ENCODE measurements around the gene SORBS1. TPM values are rescaled to one million over a fixed set of nuclear protein-coding genes. Genes with fewer than 3 reads are reported as not detected.

SORBS1 gene
- total RNA-seq, 1 experiment from 2014 or later: 4.1 TPM

DNA sequence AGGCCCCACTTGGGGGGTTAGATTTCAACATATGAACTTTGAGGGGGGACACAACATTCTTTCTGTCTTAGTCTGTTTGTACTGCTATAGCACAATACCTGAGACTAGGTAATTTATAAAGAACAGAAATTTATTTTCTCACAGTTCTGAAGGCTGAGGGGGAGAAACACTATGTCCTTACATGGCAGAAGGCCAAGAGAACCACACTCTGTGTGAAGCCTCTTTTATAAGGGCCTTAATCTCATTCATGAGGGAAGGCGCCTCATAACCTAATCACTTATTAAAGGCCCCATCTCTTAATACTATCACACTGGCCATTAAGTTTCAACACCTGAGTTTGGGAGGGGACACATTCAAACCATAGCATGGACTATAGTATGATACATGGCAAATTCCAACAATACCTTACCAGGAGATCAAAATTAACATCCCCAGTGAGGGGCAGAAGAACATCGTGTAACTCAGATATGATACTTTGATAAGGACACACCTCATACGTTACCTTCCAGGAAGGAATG lies 261.1 kb downstream of the SORBS1 start:
- Histone ChIP-seq H3K36me3 (ENCODE audit: low read depth, low read length) (no peaks in the 10 kb centered on the region), H3K9me2 (replicated peaks; ENCODE audit: low read length) (no peaks in the 10 kb centered on the region), H3K4me1 (ENCODE audit: insufficient read depth, low read length) (peaks cover 11% of the 10 kb centered on the region), H3K4me3 (ENCODE audit: low read length) (no peak overlapping the region), H3K9ac (ENCODE audit: low read length) (no peak overlapping the region), H3K9me3 (ENCODE audit: low read length) (no peaks in the 10 kb centered on the region), H4K20me1 (ENCODE audit: low read length) (no peaks in the 10 kb centered on the region), H3K79me2 (ENCODE audit: low read length) (no peaks in the 10 kb centered on the region), H3K4me2 (ENCODE audit: low read length) (no peak overlapping the region), H2AFZ (ENCODE audit: low read length) (no peak overlapping the region), H3K27me3 (ENCODE audit: low read length) (no peaks in the 10 kb centered on the region), H3F3A (ENCODE audit: low read length, unreplicated experiment) (no peaks in the 10 kb centered on the region), H3K27ac (ENCODE audit: low read length) (no peak overlapping the region)
- ChIA-PET POLR2A (ENCODE audit: unreplicated experiment) (no interaction called here), CTCF (no interaction called here)
- TF ChIP-seq EZH2 (IDR thresholded peaks at IDR 0.05; ENCODE audit: low read length, unreplicated experiment) (no peak), EZH2phosphoT487 (IDR thresholded peaks at IDR 0.05; ENCODE audit: borderline replicate concordance, low read length) (no peak)
- TF ChIP-seq, protein P1, sequence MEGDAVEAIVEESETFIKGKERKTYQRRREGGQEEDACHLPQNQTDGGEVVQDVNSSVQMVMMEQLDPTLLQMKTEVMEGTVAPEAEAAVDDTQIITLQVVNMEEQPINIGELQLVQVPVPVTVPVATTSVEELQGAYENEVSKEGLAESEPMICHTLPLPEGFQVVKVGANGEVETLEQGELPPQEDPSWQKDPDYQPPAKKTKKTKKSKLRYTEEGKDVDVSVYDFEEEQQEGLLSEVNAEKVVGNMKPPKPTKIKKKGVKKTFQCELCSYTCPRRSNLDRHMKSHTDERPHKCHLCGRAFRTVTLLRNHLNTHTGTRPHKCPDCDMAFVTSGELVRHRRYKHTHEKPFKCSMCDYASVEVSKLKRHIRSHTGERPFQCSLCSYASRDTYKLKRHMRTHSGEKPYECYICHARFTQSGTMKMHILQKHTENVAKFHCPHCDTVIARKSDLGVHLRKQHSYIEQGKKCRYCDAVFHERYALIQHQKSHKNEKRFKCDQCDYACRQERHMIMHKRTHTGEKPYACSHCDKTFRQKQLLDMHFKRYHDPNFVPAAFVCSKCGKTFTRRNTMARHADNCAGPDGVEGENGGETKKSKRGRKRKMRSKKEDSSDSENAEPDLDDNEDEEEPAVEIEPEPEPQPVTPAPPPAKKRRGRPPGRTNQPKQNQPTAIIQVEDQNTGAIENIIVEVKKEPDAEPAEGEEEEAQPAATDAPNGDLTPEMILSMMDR (conservative IDR thresholded peaks at IDR 0.05; ENCODE audit: low read depth, low read length): no peak
- intact Hi-C loops (cut with micrococcal nuclease): no loop called here
- DNase-seq: no peak
- no TSS peak for BruUV-seq (replicated peaks)
- ATAC-seq: no peak

DNA sequence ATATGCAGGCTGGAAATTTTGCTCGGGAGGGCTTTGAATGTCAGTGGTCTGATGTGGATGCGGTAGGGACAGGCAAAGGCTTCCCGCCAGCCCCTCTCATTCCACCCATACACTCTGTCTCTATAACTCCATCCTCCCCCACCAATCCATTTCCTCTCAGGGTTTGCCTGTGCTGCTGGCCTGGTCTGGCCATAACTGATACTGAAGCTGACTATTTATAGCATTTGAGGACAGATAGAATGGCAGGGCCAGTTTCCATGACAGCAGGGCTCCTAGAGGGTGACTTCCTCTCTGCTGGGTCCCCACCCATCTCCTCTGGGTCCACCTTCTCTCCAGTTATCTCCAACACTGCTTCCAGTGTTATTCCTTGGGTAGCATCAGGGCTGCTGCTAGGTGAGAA lies 263.8 kb downstream of the SORBS1 start:
- H3K79me2 ChIP-seq (ENCODE audit: low read length): no peaks in the 10 kb centered on the region
- H3K4me2 ChIP-seq (ENCODE audit: low read length): no peak overlapping the region
- CTCF ChIA-PET: no interaction called here
- ATAC-seq (no peak), DNase-seq (no peak)
- H3K27me3 ChIP-seq (ENCODE audit: low read length): no peaks in the 10 kb centered on the region
- no TSS peak for BruUV-seq (replicated peaks)
- H4K20me1 ChIP-seq (ENCODE audit: low read length): no peaks in the 10 kb centered on the region
- no peaks in the 10 kb centered on the region for H3K9me2 ChIP-seq (replicated peaks; ENCODE audit: low read length)
- no peak overlapping the region for H3K27ac ChIP-seq (ENCODE audit: low read length)
- no peaks in the 10 kb centered on the region for H3K9me3 ChIP-seq (ENCODE audit: low read length)
- no peak overlapping the region for H3K4me3 ChIP-seq (ENCODE audit: low read length)
- intact Hi-C loops (cut with micrococcal nuclease): no loop called here
- TF ChIP-seq EZH2 (IDR thresholded peaks at IDR 0.05; ENCODE audit: low read length, unreplicated experiment) (no peak), EZH2phosphoT487 (IDR thresholded peaks at IDR 0.05; ENCODE audit: borderline replicate concordance, low read length) (no peak)
- TF ChIP-seq, protein P1 (conservative IDR thresholded peaks at IDR 0.05; ENCODE audit: low read depth, low read length): no peak
- no peaks in the 10 kb centered on the region for H3K36me3 ChIP-seq (ENCODE audit: low read depth, low read length)
- no peak overlapping the region for H2AFZ ChIP-seq (ENCODE audit: low read length)
- no peaks in the 10 kb centered on the region for H3K4me1 ChIP-seq (ENCODE audit: insufficient read depth, low read length)
- H3K9ac ChIP-seq (ENCODE audit: low read length): no peak overlapping the region
- H3F3A ChIP-seq (ENCODE audit: low read length, unreplicated experiment): no peaks in the 10 kb centered on the region
- POLR2A ChIA-PET (ENCODE audit: unreplicated experiment): no interaction called here

DNA sequence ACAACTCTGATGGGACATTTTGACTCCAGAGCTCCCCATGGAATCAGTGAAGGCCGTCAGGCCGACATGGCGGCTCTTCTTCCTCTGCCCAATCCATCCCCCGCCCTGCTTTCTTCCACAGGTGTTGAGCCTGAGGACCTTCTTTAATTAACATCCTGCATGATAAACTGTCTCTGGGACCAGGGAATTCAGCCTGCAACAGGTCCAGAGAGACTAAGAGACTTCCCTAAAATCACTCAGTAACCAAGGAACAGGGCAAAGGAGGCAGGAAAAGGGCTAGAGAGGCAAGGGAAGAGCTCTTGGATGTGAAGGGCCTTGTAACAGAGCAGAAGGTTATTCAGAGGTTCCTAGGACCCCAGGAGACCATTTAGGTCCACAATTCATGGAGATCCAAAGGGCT lies 264.4 kb downstream of the SORBS1 start:
- intact Hi-C loops (cut with micrococcal nuclease): no loop called here
- Histone ChIP-seq H3K4me1 (ENCODE audit: insufficient read depth, low read length) (no peaks in the 10 kb centered on the region), H2AFZ (ENCODE audit: low read length) (no peak overlapping the region), H3K27me3 (ENCODE audit: low read length) (no peaks in the 10 kb centered on the region), H3K9me2 (replicated peaks; ENCODE audit: low read length) (no peaks in the 10 kb centered on the region), H3F3A (ENCODE audit: low read length, unreplicated experiment) (no peaks in the 10 kb centered on the region), H3K79me2 (ENCODE audit: low read length) (no peaks in the 10 kb centered on the region), H3K4me2 (ENCODE audit: low read length) (no peak overlapping the region), H3K36me3 (ENCODE audit: low read depth, low read length) (no peaks in the 10 kb centered on the region), H4K20me1 (ENCODE audit: low read length) (no peaks in the 10 kb centered on the region), H3K4me3 (ENCODE audit: low read length) (no peak overlapping the region), H3K27ac (ENCODE audit: low read length) (no peak overlapping the region), H3K9ac (ENCODE audit: low read length) (no peak overlapping the region), H3K9me3 (ENCODE audit: low read length) (no peaks in the 10 kb centered on the region)
- CTCF ChIA-PET: no interaction called here
- ATAC-seq: no peak
- no TSS peak for BruUV-seq (replicated peaks)
- TF ChIP-seq, protein P1 (conservative IDR thresholded peaks at IDR 0.05; ENCODE audit: low read depth, low read length): no peak
- TF ChIP-seq EZH2phosphoT487 (IDR thresholded peaks at IDR 0.05; ENCODE audit: borderline replicate concordance, low read length) (no peak), EZH2 (IDR thresholded peaks at IDR 0.05; ENCODE audit: low read length, unreplicated experiment) (no peak)
- no peak for DNase-seq
- POLR2A ChIA-PET (ENCODE audit: unreplicated experiment): no interaction called here
